K562 (cell line): ENCODE results near the gene OOSP4A. TPM values are rescaled to one million over a fixed set of nuclear protein-coding genes. Genes with fewer than 3 reads are reported as not detected.

Source experiments
- ATAC-seq: fragments of 200-7000 bp; cut with Tn5 transposase; 3 replicates; pipeline ENCODE4 v1.9.1; 2020; ENCODE audit warnings: moderate library complexity
- BruUV-seq: library from RNA; stranded (reverse); fragments of 400-500 nt; replicated peaks from 2 replicates; lab custom pipeline; 2021; lab: Mats Ljungman, UMichigan
- CTCF ChIA-PET: fragments of 300-600 bp; formaldehyde crosslinking; extraction: SDS; loops from one replicate; lab custom pipeline; 2021; ENCODE audit warnings: low intra/inter-chr PET ratio; lab: Yijun Ruan, JAX
- POLR2A ChIA-PET: fragments of 300-600, 350-650 bp; sonication (Branson Sonifier 250); formaldehyde crosslinking; extraction: SDS; loops from one replicate; lab custom pipeline; 2021; ENCODE audit warnings: antibody characterized with exemption, inconsistent platforms; lab: Yijun Ruan, JAX
- DNase-seq, 4 experiments: peaks; one replicate each; pipeline versions ENCODE4 v3.0.0 to v3.0.0-alpha.2; 2011 to 2018; ENCODE audit warnings: low spot score in 3 of 4, mixed read lengths in 3 of 4; ENCODE audit errors: extremely low read depth in 1 of 4
- FAIRE-seq: peaks from 2 replicates; lab custom pipeline; 2011; peaks lifted over from hg19 to GRCh38; lab: Jason Lieb, UNC
- H2AFZ ChIP-seq: 2 replicates; pipeline ENCODE4 v1.6.0; 2011; ENCODE audit warnings: low read depth, low read length, control low read depth, inconsistent platforms
- H3K27ac ChIP-seq: fragments of 200-600 bp; 3 replicates; pipeline ENCODE4 v1.8.0; 2011; ENCODE audit warnings: low read depth, mild to moderate bottlenecking, control low read depth, inconsistent platforms, low read length, moderate library complexity, mixed read lengths; ENCODE audit errors: extremely low read depth
- H3K27me3 ChIP-seq, 2 experiments: fragments of 300-600 bp in 1 of 2; 2 replicates in 1 of 2; 3 replicates in 1 of 2; pipeline versions ENCODE4 v1.6.0 to v1.8.0; 2011; ENCODE audit warnings: inconsistent platforms in 2 of 2, low read length in 2 of 2, mild to moderate bottlenecking in 1 of 2, mixed read lengths in 1 of 2, moderate library complexity in 1 of 2; ENCODE audit not compliant: control insufficient read depth in 2 of 2, insufficient read depth in 2 of 2
- H3K36me3 ChIP-seq: fragments of 300-600 bp; 3 replicates; pipeline ENCODE4 v1.8.0; 2011; ENCODE audit warnings: mild to moderate bottlenecking, low read length, inconsistent platforms; ENCODE audit not compliant: control insufficient read depth, insufficient read depth
- H3K4me1 ChIP-seq, 2 experiments: fragments of 200-600 bp in 1 of 2; replicated peaks in 1 of 2; 2 replicates in 1 of 2; 3 replicates in 1 of 2; pipeline versions ENCODE4 v1.5.1 to v1.8.0; 2011; ENCODE audit warnings: inconsistent platforms in 2 of 2, low read length in 2 of 2, mild to moderate bottlenecking in 1 of 2, mixed read lengths in 1 of 2, moderate library complexity in 1 of 2; ENCODE audit not compliant: control insufficient read depth in 2 of 2, insufficient read depth in 2 of 2
- H3K4me2 ChIP-seq: 2 replicates; pipeline ENCODE4 v1.6.1; 2011; ENCODE audit warnings: low read length, control low read depth, inconsistent platforms, mixed read lengths; ENCODE audit not compliant: insufficient read depth
- H3K4me3 ChIP-seq: fragments of 200-600 bp; sonication (generic), shearing (Covaris generic); 2 replicates; pipeline ENCODE4 v1.5.1; 2016; ENCODE audit warnings: control low read depth, inconsistent platforms
- H3K79me2 ChIP-seq: fragments of 200-600 bp; 3 replicates; pipeline ENCODE4 v1.8.0; 2011; ENCODE audit warnings: low read length, inconsistent platforms; ENCODE audit not compliant: control insufficient read depth, insufficient read depth
- H3K9ac ChIP-seq, 2 experiments: 2 replicates each; pipeline versions ENCODE4 v1.6.0 to v1.6.1; 2011; ENCODE audit warnings: low read depth in 2 of 2, low read length in 2 of 2, control low read depth in 1 of 2, inconsistent platforms in 1 of 2, mild to moderate bottlenecking in 1 of 2, mixed read lengths in 1 of 2; ENCODE audit not compliant: insufficient read depth in 1 of 2
- H3K9me1 ChIP-seq: one replicate; pipeline ENCODE4 v1.6.0; 2011; ENCODE audit warnings: inconsistent platforms, mild to moderate bottlenecking, low read length, moderate library complexity; ENCODE audit not compliant: control insufficient read depth, insufficient read depth
- H3K9me3 ChIP-seq: replicated peaks from 2 replicates; pipeline ENCODE4 v1.5.1; 2011; ENCODE audit warnings: low read depth, low read length, inconsistent platforms; ENCODE audit not compliant: control insufficient read depth, insufficient read depth
- H4K20me1 ChIP-seq: replicated peaks from 2 replicates; pipeline ENCODE4 v1.6.1; 2011; ENCODE audit warnings: low read length, inconsistent platforms, mixed read lengths; ENCODE audit not compliant: control insufficient read depth, insufficient read depth
- CLOCK ChIP-seq: fragments of 250-450 bp; sonication (Bioruptor Pico); IDR thresholded peaks from 2 replicates; pipeline ENCODE4 v1.4.0; 2020; ENCODE audit warnings: mild to moderate bottlenecking, moderate library complexity, borderline replicate concordance
- MCM2 ChIP-seq: fragments of 450-650 bp; IDR thresholded peaks from 2 replicates; pipeline ENCODE4 v1.6.1; 2017; ENCODE audit warnings: low read depth, mild to moderate bottlenecking
- MXI1 ChIP-seq: IDR thresholded peaks from 2 replicates; pipeline ENCODE4 v1.6.1; 2011; ENCODE audit warnings: low read depth, mild to moderate bottlenecking, improper control_type of control experiment, low read length
- ZNF324 ChIP-seq: fragments of 250-450 bp; sonication (Bioruptor Pico); IDR thresholded peaks from 2 replicates; pipeline ENCODE4 v1.4.0; 2020; ENCODE audit warnings: mild to moderate bottlenecking
- WGBS: fragments of 100-300 bp; shearing (Covaris generic); methylation state at CpG from one replicate; pipeline ENCODE4 v1.1.6; 2016; ENCODE audit warnings: low coverage, mixed read lengths; ENCODE audit not compliant: insufficient coverage; ENCODE audit errors: missing lambda C conversion rate; 5-methylcytosine and 5-hydroxymethylcytosine counted together
- in situ Hi-C: fragments of 300-500 bp; cut with MboI; formaldehyde crosslinking; loops from 4 replicates; pipeline ENCODE4 v1.15.0; 2018; ENCODE audit warnings: inconsistent platforms, mixed read lengths
- intact Hi-C: fragments of 100-400 bp; cut with micrococcal nuclease; formaldehyde crosslinking; loops from 2 replicates; pipeline ENCODE4 v1.14.2; 2022
- polyA plus RNA-seq, 8 experiments: library from polyadenylated mRNA; depleted of rRNA in 4 of 8; stranded (reverse) in 5 of 8; unstranded in 3 of 8; fragments of >200 nt; fragmentation: Nextera tagmentation in 2 of 8; fragmentation: Illumina TruSeq in 1 of 8; extraction: Ambion mirVana in 2 of 8; extraction: Trizol in 1 of 8; gene quantifications; 2 replicates each; pipeline versions ENCODE4 v1.2.1 to v1.2.3, GENCODE V29; 2011 to 2014; ENCODE audit warnings: inconsistent platforms in 1 of 8, missing spikeins in 1 of 8
- total RNA-seq, 7 experiments: library from RNA; depleted of rRNA in 6 of 7; stranded (reverse); fragments of >200 nt in 6 of 7; fragmentation: Illumina TruSeq in 2 of 7; extraction: Trizol in 2 of 7; gene quantifications; 2 replicates each; pipeline versions ENCODE4 v1.2.1 to v1.2.3, GENCODE V29; 2011 to 2021; ENCODE audit warnings: low replicate concordance in 1 of 7

Gene OOSP4A
- total and polyA plus RNA-seq, 9 of the 15 experiments (the other 6 are each of a cell fraction or from before 2014, with no cell fraction given), result 0.40 to 2.4 (median 0.74) TPM; not detected in 2

DNA sequence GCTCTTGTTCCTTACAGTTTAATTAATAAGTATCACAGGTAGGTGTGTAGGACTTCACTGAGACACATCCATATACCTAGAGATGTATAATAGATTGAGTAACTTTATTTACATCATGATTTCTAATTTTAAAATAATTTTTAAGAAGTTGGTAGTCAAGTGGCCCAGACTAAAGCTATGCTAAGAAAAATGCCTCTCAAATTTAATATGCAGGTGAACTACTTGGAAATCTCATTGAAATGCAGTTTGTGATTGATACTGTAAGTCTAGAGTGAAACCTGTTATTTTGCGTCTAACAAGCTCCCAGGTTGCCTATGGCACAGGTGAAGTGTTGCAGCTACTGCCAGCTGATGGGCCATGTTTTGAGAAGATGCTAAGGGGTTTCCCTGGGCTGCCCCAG, 53.0 kb downstream of the OOSP4A start, which contains the start of gene OOSP4B:
TSS of gene OOSP4B (plus strand) at position 301 of the 400 bp plus-strand sequence.
- DNase-seq, result no peak
- no peaks in the 10 kb centered on the region for H3K9me3 ChIP-seq
- peak within 1 kb of the TSS; percentile 66 for H2AFZ ChIP-seq
- no peak for ATAC-seq
- no peaks in the 10 kb centered on the region for H3K79me2 ChIP-seq
- intact Hi-C loops (no loop called here), in situ Hi-C loops (no loop called here)
- no peaks in the 10 kb centered on the region for H3K36me3 ChIP-seq
- H3K9me1 ChIP-seq, result no peaks in the 10 kb centered on the region
- POLR2A ChIA-PET, result interaction anchor here (0.6 to 0.7 kb wide), 2 partner anchors 10 to 11 kb away, joined by 3 read pairs; no protein-coding TSS in a partner anchor
- CTCF ChIA-PET, result no interaction called here
- H3K4me3 ChIP-seq, result no peak within 1 kb of the TSS
- no peak within 1 kb of the TSS for H3K9ac ChIP-seq
- H3K4me2 ChIP-seq, result no peak within 1 kb of the TSS
- H3K27me3 ChIP-seq, result no peaks in the 10 kb centered on the region
- H3K4me1 ChIP-seq, result no peaks in the 10 kb centered on the region; a peak in 1 of 5 replicates
- no peak for FAIRE-seq
- TF ChIP-seq ZNF324 (CRISPR knock-in tag) (no peak), MXI1 (no peak), CLOCK (no peak), MCM2 (no peak)
- H4K20me1 ChIP-seq, result no peaks in the 10 kb centered on the region
- H3K27ac ChIP-seq, result no peak within 1 kb of the TSS
- 60% methylated on average over 1 of the region's 1 CpG for WGBS
- no TSS peak for BruUV-seq
